ENCODE measurements around the gene THAP12.

DNA sequence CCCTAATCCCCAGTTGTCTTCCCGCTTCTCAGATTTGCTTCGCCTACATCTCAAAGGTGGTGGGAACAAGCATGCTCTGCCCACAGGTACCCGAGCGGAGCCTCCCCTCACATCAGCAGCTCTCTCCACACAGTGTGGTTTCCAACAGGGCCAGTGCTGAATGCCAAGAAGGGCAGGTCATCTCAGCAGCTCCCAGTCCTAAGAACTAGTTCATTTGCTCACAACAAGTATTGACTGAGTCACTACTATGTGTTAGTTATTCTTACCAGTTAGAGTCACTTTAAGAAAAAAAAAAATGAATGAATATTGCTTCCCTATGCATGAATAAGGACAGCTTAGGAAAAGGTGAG, 66.2 kb downstream of the THAP12 start:
- no peak for TF ChIP-seq EP300 (IDR thresholded peaks at IDR 0.05; ENCODE audit: borderline replicate concordance in 1 of 2, control insufficient read depth in 1 of 2, low read depth in 2 of 2, low read length in 2 of 2)
- TF ChIP-seq EGR1 (IDR thresholded peaks at IDR 0.05; ENCODE audit: borderline replicate concordance in 1 of 2, low read depth in 2 of 2, low read length in 2 of 2), result no peak
- no peak for TF ChIP-seq HCFC1 (IDR thresholded peaks at IDR 0.05; ENCODE audit: low read length)
- TF ChIP-seq, protein P1, sequence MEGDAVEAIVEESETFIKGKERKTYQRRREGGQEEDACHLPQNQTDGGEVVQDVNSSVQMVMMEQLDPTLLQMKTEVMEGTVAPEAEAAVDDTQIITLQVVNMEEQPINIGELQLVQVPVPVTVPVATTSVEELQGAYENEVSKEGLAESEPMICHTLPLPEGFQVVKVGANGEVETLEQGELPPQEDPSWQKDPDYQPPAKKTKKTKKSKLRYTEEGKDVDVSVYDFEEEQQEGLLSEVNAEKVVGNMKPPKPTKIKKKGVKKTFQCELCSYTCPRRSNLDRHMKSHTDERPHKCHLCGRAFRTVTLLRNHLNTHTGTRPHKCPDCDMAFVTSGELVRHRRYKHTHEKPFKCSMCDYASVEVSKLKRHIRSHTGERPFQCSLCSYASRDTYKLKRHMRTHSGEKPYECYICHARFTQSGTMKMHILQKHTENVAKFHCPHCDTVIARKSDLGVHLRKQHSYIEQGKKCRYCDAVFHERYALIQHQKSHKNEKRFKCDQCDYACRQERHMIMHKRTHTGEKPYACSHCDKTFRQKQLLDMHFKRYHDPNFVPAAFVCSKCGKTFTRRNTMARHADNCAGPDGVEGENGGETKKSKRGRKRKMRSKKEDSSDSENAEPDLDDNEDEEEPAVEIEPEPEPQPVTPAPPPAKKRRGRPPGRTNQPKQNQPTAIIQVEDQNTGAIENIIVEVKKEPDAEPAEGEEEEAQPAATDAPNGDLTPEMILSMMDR (IDR thresholded peaks at IDR 0.05 in 2 of 3, conservative IDR thresholded peaks at IDR 0.05 in 1 of 3; ENCODE audit: control insufficient read depth in 2 of 3, extremely low read depth in 1 of 3, insufficient read depth in 1 of 3, low read depth in 3 of 3, low read length in 3 of 3), result no peak
- no peak for TF ChIP-seq CEBPB (IDR thresholded peaks at IDR 0.05; ENCODE audit: borderline replicate concordance in 1 of 2, low read depth in 2 of 2, low read length in 2 of 2)
- TF ChIP-seq SUZ12 (IDR thresholded peaks at IDR 0.05; ENCODE audit: unreplicated experiment), result no peak
- no peak for TF ChIP-seq NRF1 (conservative IDR thresholded peaks at IDR 0.05; ENCODE audit: low read depth, low read length)
- TF ChIP-seq POLR2AphosphoS5 (IDR thresholded peaks at IDR 0.05; ENCODE audit: low read length), result no peak

Measured in GM12878 (cell line).